Activated CD8-positive, alpha-beta T cell treated with anti-CD3 and anti-CD28 coated beads for 36 hours (primary cell): ENCODE measurements around the gene CCDC87. TPM values are rescaled to one million over a fixed set of nuclear protein-coding genes. Genes with fewer than 3 reads are reported as not detected.

Experiments
- ATAC-seq: fragments of 200-7000 bp; cut with Tn5 transposase; one replicate; pipeline ENCODE4 v1.10.0; 2021; ENCODE audit warnings: mild to moderate bottlenecking, moderate library complexity
- CTCF ChIA-PET: fragments of 350-600 bp; sonication (Branson Sonifier 250); formaldehyde crosslinking; loops from one replicate; lab custom pipeline; 2021; ENCODE audit warnings: antibody characterized with exemption; lab: Charles Lee
- POLR2A ChIA-PET: fragments of 350-600 bp; sonication (Branson Sonifier 250); formaldehyde crosslinking; loops from one replicate; lab custom pipeline; 2021; ENCODE audit warnings: antibody characterized with exemption; lab: Charles Lee
- DNase-seq: peaks from one replicate; pipeline ENCODE4 v3.0.0-alpha.2; 2020
- H3K27ac Mint-ChIP-seq: one replicate; pipeline ENCODE4 v1.8.0; 2021; ENCODE audit warnings: mild to moderate bottlenecking, mixed read lengths
- H3K27me3 Mint-ChIP-seq: one replicate; pipeline ENCODE4 v1.8.0; 2021; ENCODE audit warnings: mixed read lengths
- H3K36me3 Mint-ChIP-seq: one replicate; pipeline ENCODE4 v1.8.0; 2021; ENCODE audit warnings: low read depth, mixed read lengths
- H3K4me1 Mint-ChIP-seq: one replicate; pipeline ENCODE4 v1.8.0; 2021; ENCODE audit warnings: low read depth, mixed read lengths
- H3K4me3 Mint-ChIP-seq: one replicate; pipeline ENCODE4 v1.8.0; 2021; ENCODE audit warnings: mild to moderate bottlenecking, moderate library complexity, mixed read lengths
- H3K9me3 Mint-ChIP-seq: one replicate; pipeline ENCODE4 v1.8.0; 2021; ENCODE audit warnings: mixed read lengths
- intact Hi-C: fragments of 100-400 bp; cut with micrococcal nuclease; formaldehyde crosslinking; loops from one replicate; pipeline ENCODE4 v1.10.0; 2022
- total RNA-seq, 2 experiments: library from RNA; stranded (reverse); gene quantifications; one replicate each; pipeline ENCODE4 v1.2.3, GENCODE V29; 2021
- TF ChIP-seq, protein P1 (sequence below): fragments of 200-600 bp; IDR thresholded peaks from one replicate; pipeline ENCODE4 v1.8.0; 2022; ENCODE audit warnings: antibody characterized with exemption, mild to moderate bottlenecking

CCDC87 gene
- total RNA-seq, 2 experiments from 2014 or later, result 0.14 to 0.27 TPM

- TF ChIP-seq, protein P1, sequence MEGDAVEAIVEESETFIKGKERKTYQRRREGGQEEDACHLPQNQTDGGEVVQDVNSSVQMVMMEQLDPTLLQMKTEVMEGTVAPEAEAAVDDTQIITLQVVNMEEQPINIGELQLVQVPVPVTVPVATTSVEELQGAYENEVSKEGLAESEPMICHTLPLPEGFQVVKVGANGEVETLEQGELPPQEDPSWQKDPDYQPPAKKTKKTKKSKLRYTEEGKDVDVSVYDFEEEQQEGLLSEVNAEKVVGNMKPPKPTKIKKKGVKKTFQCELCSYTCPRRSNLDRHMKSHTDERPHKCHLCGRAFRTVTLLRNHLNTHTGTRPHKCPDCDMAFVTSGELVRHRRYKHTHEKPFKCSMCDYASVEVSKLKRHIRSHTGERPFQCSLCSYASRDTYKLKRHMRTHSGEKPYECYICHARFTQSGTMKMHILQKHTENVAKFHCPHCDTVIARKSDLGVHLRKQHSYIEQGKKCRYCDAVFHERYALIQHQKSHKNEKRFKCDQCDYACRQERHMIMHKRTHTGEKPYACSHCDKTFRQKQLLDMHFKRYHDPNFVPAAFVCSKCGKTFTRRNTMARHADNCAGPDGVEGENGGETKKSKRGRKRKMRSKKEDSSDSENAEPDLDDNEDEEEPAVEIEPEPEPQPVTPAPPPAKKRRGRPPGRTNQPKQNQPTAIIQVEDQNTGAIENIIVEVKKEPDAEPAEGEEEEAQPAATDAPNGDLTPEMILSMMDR, result no peak
- H3K36me3 Mint-ChIP-seq, result peaks cover 72% of the 10 kb centered on the region
- peak; percentile 95 for ATAC-seq
- intact Hi-C loops, result loop anchor here (2.0 to 5.0 kb wide), 2 partner anchors 20 to 39 kb away; partner anchors contain the start of gene RBM4B
- H3K4me3 Mint-ChIP-seq, result peak within 1 kb of the TSS; percentile 83
- CTCF ChIA-PET, result interaction anchor here (0.6 to 4.3 kb wide), 15 partner anchors 10 to 220 kb away, joined by 3 to 29 read pairs (median 4); partner anchors contain the start of genes CCDC87, CCS, MRPL11 and RBM14
- DNase-seq, result peak; percentile 99
- H3K27ac Mint-ChIP-seq, result peak within 1 kb of the TSS; percentile 98
- POLR2A ChIA-PET, result interaction anchor here (0.6 to 27.4 kb wide), 17 partner anchors 10 to 575 kb away, joined by 3 to 558 read pairs (median 7); partner anchors contain the start of genes ACTN3, RBM14, RBM4B and ZDHHC24
- no peaks in the 10 kb centered on the region for H3K27me3 Mint-ChIP-seq
- H3K4me1 Mint-ChIP-seq, result peaks cover 56% of the 10 kb centered on the region
- peaks cover 2% of the 10 kb centered on the region for H3K9me3 Mint-ChIP-seq
Observed at GRCh38 chr11:66638177-66639065, 45.6 kb upstream of the CCDC87 start, which contains the start of gene RBM4. Gene RBM4 (plus strand): TSS chr11:66638703. CDS start chr11:66639712, 1,009 bp downstream.

GRCh38 chr11:66637557-66638176 is 44.8 kb upstream of the CCDC87 start:
- intact Hi-C loops, result loop anchor here (2.0 to 5.0 kb wide), 2 partner anchors 19 to 40 kb away; partner anchors contain the start of gene RBM4B
- ATAC-seq, result no peak
- peak overlapping the region; percentile 83 for H3K4me3 Mint-ChIP-seq
- H3K27ac Mint-ChIP-seq, result peak overlapping the region; percentile 90
- peaks cover 70% of the 10 kb centered on the region for H3K36me3 Mint-ChIP-seq
- peaks cover 48% of the 10 kb centered on the region for H3K4me1 Mint-ChIP-seq
- TF ChIP-seq, protein P1, result no peak
- peaks cover 2% of the 10 kb centered on the region for H3K9me3 Mint-ChIP-seq
- ChIA-PET CTCF (interaction anchor here (0.7 to 4.3 kb wide), 15 partner anchors 8 to 220 kb away, joined by 3 to 29 read pairs (median 4); partner anchors contain the start of genes CCDC87, CCS, MRPL11 and RBM14), POLR2A (interaction anchor here (0.6 to 27.4 kb wide), 16 partner anchors 10 to 576 kb away, joined by 3 to 558 read pairs (median 8); partner anchors contain the start of genes ACTN3, RBM14, RBM4B and ZDHHC24)
- H3K27me3 Mint-ChIP-seq, result no peaks in the 10 kb centered on the region
- DNase-seq, result no peak

- peaks cover 66% of the 10 kb centered on the region for H3K36me3 Mint-ChIP-seq
- no peaks in the 10 kb centered on the region for H3K27me3 Mint-ChIP-seq
- ATAC-seq (no peak), DNase-seq (no peak)
- peaks cover 2% of the 10 kb centered on the region for H3K9me3 Mint-ChIP-seq
- intact Hi-C loops, result loop anchor here (5.0 kb wide), 1 partner anchor 41 kb away; the partner anchor contains the start of gene RBM4B
- ChIA-PET CTCF (interaction anchor here (1.0 to 4.3 kb wide), 2 partner anchors 9 to 41 kb away, joined by 3 to 29 read pairs; partner anchors contain the start of gene RBM4B), POLR2A (interaction anchor here (3.1 to 27.4 kb wide), 3 partner anchors 12 to 91 kb away, joined by 14 to 558 read pairs (median 63); partner anchors contain the start of genes ACTN3, RBM14 and ZDHHC24)
- TF ChIP-seq, protein P1, result no peak
- H3K4me3 Mint-ChIP-seq, result peak overlapping the region; percentile 7
- peak overlapping the region; percentile 90 for H3K27ac Mint-ChIP-seq
- H3K4me1 Mint-ChIP-seq, result peaks cover 43% of the 10 kb centered on the region
Observed at GRCh38 chr11:66636411-66636810, 43.5 kb upstream of the CCDC87 start.

DNA sequence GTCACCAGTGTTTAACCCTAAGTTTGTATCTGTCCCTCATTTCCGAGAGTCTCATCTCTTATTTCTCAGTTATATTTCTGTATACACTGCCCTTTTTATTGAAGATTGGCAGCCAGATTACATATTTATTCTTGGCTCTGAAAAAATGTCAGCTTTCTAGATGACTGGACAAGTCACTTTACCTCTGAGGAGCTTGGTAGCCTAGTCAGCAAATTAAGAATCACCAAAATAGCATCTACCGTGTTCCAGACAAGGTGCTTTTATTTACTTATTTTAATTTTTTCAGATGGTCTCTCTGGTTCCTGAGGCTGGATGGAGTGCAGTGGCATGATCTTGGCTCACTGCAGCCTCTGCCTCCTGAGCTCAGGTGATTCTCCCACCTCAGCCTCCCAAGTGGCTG is 40.1 kb upstream of the CCDC87 start:
- Mint-ChIP-seq H3K4me3 (no peak overlapping the region), H3K27me3 (no peaks in the 10 kb centered on the region), H3K4me1 (peaks cover 39% of the 10 kb centered on the region), H3K36me3 (peaks cover 59% of the 10 kb centered on the region), H3K9me3 (peaks cover 2% of the 10 kb centered on the region), H3K27ac (no peak overlapping the region)
- ChIA-PET POLR2A (interaction anchor here (0.7 to 27.4 kb wide), 3 partner anchors 9 to 362 kb away, joined by 3 to 558 read pairs (median 3); partner anchors contain the start of gene RBM14), CTCF (no interaction called here)
- intact Hi-C loops, result no loop called here
- TF ChIP-seq, protein P1, result no peak
- ATAC-seq (no peak), DNase-seq (no peak)
